GM19452 (cell line): ENCODE measurements around the gene INO80.
"Not testable (repeated sequence)": the region's sequence is repeated elsewhere in the genome, so short reads cannot be mapped to it uniquely, and the experiment has no call there.

Experiments
- ATAC-seq: cut with Tn5 transposase; IDR thresholded peaks from one replicate; pipeline ENCODE4 v1.9.1; 2021; ENCODE audit not compliant: unreplicated experiment

INO80 gene

GRCh38 chr15:41115652-41116115, 396 bp downstream of the INO80 start:
- peak; percentile 48 for ATAC-seq

DNA sequence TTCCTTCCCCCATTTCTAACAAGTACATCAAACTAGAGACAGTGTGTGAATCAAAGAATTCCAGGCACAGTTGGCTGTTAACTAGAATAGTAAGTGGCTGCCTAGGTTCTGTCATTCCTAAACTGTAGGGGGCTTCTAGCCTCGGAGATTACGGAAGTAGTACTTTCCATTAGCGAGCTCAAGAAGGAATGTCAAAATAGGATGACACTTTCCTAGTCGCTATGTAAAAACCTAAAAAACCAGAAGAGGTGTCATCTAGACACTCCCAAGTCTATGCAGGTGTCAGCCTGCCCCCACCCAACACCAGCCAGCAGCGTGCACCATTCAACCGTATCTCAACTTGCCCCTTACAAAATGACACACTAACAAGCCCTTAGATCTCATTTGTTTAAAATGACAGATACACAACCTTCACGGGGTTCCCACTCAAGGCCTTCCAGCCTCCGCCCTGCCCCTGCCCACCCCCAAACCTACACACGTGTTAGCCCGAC, 874 bp downstream of the INO80 start:
- no peak for ATAC-seq

- ATAC-seq = no peak
These were observed 9.1 kb downstream of the INO80 start for GRCh38 chr15:41106947-41107346.

DNA sequence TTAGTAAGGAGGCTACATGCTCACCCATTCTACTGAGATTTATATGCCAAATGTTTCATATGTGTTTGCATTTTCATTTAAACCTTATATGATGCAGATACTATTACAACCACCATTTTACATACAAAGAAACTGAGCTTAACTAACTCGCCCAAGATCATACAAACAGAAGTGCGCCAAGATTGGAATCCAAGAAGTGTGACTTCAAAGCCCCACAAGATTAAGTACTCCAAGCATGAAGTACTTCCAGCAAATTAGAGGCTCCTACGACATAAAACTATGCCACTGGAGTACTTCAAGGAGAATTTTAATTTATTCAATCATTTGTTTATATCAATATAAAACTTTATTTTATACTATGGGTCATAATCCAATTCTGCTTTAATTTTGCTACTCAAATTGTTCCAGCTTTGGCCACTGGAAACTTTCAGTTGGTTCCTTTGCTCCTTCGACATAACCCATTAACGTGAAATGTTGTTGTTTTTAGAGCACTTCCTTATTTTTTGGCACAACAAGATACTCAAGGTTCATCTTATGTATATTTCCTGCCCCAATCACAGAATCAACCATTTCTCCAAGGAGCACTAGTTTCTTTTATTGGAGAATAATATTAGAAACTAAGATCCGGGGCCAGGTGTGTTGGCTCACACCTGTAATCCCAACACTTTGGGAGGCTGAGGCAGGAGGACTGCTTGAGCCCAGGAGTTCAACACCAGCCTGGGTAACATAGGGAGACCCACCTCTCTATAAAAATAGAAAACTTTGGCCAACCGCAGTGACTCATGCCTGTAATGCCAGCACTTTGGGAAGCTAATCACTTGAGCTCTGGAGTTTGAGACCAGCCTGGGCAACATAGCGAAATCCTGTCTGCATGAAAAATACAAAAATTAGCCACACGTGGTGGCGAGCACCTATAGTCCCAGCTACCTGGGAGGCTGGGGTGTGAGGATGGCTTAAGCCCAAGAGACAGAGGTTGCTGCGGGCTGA, 10.4 kb downstream of the INO80 start:
- no peak for ATAC-seq

DNA sequence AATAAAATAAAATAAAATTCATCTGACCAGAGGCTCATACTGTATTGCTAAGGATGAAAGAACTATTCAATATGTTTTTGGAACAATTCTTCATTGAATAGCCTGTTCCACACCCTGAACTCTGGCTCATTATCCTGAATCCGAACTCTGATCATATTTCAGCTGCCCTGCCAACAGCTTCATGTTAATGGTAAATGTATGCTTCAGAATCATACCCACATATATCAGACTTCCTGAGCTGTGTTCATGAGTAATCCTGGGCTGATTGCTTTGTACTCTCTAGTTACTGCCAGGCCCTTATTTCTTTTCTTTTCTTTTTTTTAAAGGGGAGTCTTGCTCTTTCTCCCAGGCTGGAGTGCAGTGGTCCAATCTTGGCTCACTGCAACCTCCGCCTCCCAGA, 11.8 kb downstream of the INO80 start:
- no peak for ATAC-seq

- no peak for ATAC-seq
These were observed 13.2 kb downstream of the INO80 start for GRCh38 chr15:41102854-41103253.

DNA sequence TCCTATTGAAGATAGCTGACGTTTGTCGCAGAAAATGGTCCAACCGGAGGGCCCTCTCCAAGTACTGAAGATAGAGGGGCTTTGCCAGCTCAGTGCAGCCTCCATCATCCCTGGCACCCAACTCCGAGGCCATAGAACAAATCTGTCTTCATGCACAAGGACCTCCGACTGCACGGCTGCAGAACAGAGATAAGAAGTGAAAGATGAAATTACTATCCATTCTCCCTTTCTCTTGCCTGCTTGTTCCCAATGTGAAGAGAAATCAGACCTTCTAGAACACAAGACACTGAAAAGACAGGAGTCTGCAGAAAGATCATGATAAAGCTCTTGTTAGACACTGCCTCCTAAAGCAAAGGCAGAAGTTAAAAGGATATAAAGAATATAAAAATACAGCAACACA, 19.9 kb downstream of the INO80 start:
- ATAC-seq = no peak

DNA sequence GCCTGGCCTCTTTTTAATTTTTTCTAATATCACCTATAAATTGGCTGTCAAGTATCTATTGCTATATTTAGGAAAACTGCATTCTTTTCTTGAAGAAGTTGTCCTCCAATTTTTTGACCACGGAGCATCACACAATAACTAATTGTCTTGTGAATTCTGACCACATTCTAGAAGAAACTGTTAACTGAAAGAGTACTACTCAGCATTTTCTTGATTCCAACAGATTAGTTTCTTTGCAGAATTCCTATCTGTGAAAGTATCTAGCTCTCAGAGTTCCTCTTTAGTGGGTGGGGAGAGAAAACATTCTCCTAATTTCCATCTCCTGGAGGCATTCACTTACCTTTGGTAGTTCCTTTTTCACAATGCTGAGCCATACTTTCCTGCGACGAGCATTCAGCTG, 31.1 kb downstream of the INO80 start:
- ATAC-seq = no peak

DNA sequence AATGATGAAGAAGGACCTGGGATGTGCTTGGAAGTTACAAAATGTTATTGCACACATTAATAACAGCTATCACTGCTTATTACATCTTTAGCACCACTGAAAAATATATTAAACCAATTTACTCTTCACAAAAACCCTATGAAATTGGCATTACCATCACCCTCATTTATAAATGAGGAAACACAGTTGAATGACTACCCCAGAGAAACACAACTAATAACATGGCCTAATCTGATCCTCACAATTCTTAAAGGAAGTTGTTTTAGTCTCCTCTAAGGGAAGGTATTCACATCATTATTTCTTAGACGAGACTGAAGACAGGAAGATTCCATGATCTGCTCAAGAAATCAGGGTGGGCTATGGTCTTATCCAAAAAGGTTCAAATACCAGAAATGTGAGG, 35.9 kb downstream of the INO80 start:
- no peak for ATAC-seq

- no peak for ATAC-seq
These were observed 36.4 kb downstream of the INO80 start for GRCh38 chr15:41079717-41080116.

- not testable (repeated sequence) for ATAC-seq
These were observed 37.2 kb downstream of the INO80 start for GRCh38 chr15:41078879-41079278.

DNA sequence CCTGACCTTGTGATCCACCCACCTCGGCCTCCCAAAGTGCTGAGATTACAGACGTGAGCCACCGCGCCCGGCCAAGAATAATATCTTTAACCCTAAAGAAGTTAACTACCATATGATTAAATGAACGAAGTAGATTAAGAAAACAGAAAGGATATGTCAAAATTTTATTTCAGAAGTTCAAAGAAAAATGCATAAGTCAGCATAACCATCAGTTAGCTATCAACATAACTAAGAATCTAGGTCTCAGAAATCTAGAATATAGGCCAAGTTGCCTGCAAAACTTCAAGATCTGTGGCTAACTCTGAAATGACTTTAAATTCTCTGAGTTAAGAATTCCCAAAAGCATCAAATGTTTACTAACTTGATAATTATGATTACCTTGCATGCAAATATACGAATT, 38.0 kb downstream of the INO80 start:
- ATAC-seq = no peak

DNA sequence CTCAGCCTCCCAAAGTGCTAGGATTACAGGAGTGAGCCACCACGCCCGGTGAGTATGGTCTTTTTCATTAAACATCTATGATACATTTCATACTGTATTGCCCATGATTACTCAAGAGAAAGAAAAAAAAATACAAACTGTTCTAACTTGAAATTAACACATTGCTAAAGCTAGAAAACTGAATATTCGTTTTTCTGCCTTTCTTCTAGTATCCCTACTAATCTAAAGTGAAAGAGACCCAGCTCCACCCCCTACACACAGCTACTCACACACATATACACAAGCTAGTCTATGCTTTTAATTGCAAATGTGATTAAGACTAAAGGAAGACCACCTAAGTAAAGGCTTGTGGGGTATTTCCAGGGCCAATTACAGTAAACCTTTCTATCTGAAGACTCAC, 43.1 kb downstream of the INO80 start:
- ATAC-seq = no peak

GRCh38 chr15:41072013-41072412, 44.1 kb downstream of the INO80 start:
- no peak for ATAC-seq

GRCh38 chr15:41066516-41066915, 49.6 kb downstream of the INO80 start:
- no peak for ATAC-seq

- no peak for ATAC-seq
These were observed 54.4 kb downstream of the INO80 start for GRCh38 chr15:41061667-41062066.

DNA sequence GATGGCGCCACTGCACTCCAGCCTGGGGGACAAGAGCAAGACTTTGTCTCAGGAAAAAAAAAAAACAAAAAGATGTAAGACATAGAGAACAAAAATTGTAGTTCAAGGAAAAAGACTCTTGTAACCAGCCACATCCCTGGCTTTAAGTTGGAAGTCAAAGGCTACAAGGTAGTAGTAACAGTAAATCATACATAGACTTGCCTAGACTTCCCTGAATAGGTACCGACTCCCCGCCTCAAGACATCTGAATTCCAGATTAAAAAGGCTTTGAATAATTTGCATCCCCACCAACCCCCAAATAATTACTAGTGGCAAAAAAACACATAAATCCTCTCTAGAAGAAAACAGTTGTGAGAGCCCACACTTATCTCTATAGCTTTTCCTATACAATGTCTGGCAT, 55.6 kb downstream of the INO80 start:
- no peak for ATAC-seq

DNA sequence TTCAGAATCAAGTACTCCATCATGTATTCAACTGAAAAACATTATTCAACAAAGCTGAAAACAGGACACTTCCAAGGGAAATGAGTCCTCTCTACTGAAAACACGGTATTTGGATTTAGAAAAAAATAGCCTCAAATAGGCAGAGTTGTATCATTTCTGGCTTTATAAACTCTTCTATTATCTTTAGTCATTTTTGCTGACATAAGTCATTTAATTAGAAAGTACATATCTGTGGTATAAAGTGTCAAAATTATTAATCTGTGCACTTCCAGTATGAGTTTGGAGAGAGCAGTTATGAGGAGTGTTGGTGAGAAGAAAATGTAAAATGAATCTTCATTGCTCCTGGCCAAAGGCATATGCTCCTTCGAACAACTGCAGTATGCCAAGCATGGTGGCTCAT, 59.3 kb downstream of the INO80 start:
- ATAC-seq = no peak

- ATAC-seq = no peak
These were observed 60.4 kb downstream of the INO80 start for GRCh38 chr15:41055706-41056105.

GRCh38 chr15:41051139-41051538, 64.9 kb downstream of the INO80 start:
- no peak for ATAC-seq

DNA sequence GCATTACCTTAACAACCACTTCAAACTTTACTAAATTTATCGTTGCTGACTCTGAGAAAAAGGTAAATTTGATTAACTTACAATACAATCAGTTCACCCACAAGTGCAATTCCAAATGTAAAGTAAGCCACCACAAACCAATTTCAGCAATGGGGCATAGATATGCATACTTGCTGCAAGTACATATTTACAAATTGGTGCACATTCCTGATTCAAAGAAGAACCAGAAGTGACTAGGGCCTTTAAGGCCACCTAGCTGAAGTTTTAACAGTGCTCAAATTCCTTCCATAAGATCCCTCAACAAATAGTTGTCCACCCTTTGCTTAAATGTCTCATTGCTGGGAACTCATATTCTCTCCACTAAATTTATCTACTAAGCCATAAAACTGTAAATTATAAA, 67.2 kb downstream of the INO80 start:
- no peak for ATAC-seq

- no peak for ATAC-seq
These were observed 67.7 kb downstream of the INO80 start for GRCh38 chr15:41048397-41048796.

- ATAC-seq = no peak
These were observed 68.6 kb downstream of the INO80 start for GRCh38 chr15:41047474-41047873.
